ENCODE measurements around the gene DENND6B. TPM values are rescaled to one million over a fixed set of nuclear protein-coding genes. Genes with fewer than 3 reads are reported as not detected.

DENND6B gene
- total RNA-seq, 6 experiments from 2014 or later = 1.4 to 2.5 (median 1.9) TPM

DNA sequence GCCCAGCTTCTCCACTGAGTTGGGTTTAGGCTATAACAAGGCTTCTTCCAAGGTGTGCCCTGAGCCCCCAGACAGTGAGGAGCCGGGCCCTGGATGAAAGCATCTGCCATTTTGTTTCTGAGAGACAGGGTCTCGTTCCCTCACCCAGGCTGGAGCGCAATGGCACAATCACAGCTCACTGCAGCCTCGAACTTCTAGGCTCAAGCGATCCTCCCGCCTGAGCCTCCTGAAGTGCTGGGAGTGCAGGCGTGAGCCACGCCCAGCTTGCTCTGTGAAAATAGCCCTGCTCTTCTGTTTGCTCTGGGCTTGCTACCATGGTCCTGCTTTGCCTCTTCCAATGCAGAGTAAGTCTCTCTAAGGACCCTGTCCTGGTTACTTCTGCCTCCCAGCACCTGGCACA, 6.7 kb downstream of the DENND6B start:
- no peak for DNase-seq
- Mint-ChIP-seq H3K36me3 (ENCODE audit: low read depth) (no peaks in the 10 kb centered on the region), H3K4me3 (no peak overlapping the region), H3K27ac (no peak overlapping the region), H3K9me3 (no peaks in the 10 kb centered on the region), H3K27me3 (ENCODE audit: insufficient read depth) (peaks cover 1% of the 10 kb centered on the region), H3K4me1 (ENCODE audit: low read depth) (peaks cover 3% of the 10 kb centered on the region)
- TF ChIP-seq, protein P1, sequence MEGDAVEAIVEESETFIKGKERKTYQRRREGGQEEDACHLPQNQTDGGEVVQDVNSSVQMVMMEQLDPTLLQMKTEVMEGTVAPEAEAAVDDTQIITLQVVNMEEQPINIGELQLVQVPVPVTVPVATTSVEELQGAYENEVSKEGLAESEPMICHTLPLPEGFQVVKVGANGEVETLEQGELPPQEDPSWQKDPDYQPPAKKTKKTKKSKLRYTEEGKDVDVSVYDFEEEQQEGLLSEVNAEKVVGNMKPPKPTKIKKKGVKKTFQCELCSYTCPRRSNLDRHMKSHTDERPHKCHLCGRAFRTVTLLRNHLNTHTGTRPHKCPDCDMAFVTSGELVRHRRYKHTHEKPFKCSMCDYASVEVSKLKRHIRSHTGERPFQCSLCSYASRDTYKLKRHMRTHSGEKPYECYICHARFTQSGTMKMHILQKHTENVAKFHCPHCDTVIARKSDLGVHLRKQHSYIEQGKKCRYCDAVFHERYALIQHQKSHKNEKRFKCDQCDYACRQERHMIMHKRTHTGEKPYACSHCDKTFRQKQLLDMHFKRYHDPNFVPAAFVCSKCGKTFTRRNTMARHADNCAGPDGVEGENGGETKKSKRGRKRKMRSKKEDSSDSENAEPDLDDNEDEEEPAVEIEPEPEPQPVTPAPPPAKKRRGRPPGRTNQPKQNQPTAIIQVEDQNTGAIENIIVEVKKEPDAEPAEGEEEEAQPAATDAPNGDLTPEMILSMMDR (IDR thresholded peaks at IDR 0.05) = no peak

DNA sequence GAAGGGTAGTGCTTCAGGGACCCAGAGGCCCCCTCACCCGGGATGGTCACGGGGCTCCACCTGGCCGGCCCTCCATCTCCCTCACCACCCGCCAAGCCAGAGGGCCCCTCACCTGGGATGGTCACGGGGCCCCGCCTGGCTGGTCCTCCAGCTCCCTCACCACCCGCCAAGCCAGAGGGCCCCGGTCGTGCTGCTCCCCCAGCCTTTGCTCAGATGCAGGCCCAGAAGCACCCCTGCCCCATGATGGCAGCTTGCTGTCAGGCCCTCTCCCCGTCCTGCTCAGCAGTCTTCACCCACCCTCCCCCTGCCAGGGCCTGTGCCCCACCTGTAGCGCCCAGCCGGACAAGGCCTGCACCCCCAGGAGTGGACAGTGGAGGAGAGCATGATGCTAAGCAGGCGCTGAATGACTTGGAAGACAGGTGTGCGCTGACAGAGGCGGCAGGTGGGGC, 7.3 kb downstream of the DENND6B start:
- no peak overlapping the region for H3K4me3 Mint-ChIP-seq
- DNase-seq = no peak
- H3K27me3 Mint-ChIP-seq (ENCODE audit: insufficient read depth) = peaks cover 1% of the 10 kb centered on the region
- no peaks in the 10 kb centered on the region for H3K36me3 Mint-ChIP-seq (ENCODE audit: low read depth)
- TF ChIP-seq, protein P1 (IDR thresholded peaks at IDR 0.05) = no peak
- no peak overlapping the region for H3K27ac Mint-ChIP-seq
- H3K4me1 Mint-ChIP-seq (ENCODE audit: low read depth) = no peaks in the 10 kb centered on the region
- no peaks in the 10 kb centered on the region for H3K9me3 Mint-ChIP-seq

DNA sequence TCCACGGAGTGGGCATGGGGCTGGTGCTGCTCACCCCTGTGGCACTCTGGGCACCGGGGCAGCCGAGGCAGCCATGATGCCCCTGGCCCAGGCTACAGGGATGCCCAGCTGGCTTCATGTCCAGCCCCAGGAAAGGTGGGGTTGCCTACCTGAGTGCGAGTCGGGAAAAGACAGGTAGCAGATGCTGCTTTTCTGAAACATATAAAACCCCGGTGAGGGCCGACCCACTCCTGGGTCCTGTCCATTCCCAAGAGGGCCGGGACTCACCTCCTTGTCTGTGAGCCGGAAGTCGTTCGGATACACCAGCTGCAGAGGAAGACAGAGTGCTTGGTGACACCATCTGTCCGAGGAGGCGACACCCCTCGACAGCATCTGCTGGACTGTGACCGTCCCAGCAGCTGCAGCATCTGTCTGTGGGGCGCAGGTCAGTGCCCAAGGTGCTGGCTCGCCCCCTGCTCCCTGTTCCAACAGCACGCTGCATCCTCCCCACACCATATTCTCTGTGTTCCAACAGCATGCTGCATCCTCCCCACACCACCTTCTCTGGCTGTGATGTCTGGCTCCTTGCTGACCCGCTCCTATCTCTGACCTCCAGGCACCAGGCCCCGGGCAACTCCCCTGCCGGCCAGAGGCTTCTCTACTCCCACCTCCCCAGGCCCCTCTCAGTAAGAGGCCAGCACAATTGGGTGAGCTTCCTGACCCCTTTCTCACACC, 8.0 kb downstream of the DENND6B start:
- no peak for DNase-seq
- peaks cover 1% of the 10 kb centered on the region for H3K27me3 Mint-ChIP-seq (ENCODE audit: insufficient read depth)
- H3K36me3 Mint-ChIP-seq (ENCODE audit: low read depth) = no peaks in the 10 kb centered on the region
- H3K4me1 Mint-ChIP-seq (ENCODE audit: low read depth) = no peaks in the 10 kb centered on the region
- TF ChIP-seq, protein P1 (IDR thresholded peaks at IDR 0.05) = 0 out of 2 replicates have a peak, but pooled peaks have one; percentile 3
- no peaks in the 10 kb centered on the region for H3K9me3 Mint-ChIP-seq
- no peak overlapping the region for H3K27ac Mint-ChIP-seq
- no peak overlapping the region for H3K4me3 Mint-ChIP-seq

DNA sequence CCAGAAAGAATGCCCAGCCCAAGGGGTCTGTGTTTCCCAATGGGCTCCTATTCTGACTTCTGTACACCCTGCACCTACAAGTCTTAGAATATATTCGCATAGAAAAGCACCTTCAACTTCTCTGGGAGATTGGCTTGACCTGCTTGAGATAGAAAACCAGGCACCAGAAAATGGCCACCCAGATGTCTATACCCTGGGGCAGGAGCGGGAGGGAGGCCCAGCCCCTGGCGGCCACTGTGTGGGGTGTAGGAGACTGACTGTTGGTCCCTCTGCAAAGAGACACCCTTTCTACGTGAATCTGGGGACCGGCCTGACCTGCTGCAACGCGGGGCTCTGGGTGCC, 8.5 kb downstream of the DENND6B start:
- Mint-ChIP-seq H3K36me3 (ENCODE audit: low read depth) (no peaks in the 10 kb centered on the region), H3K4me3 (no peak overlapping the region), H3K9me3 (no peaks in the 10 kb centered on the region), H3K4me1 (ENCODE audit: low read depth) (no peaks in the 10 kb centered on the region), H3K27me3 (ENCODE audit: insufficient read depth) (peaks cover 1% of the 10 kb centered on the region), H3K27ac (no peak overlapping the region)
- TF ChIP-seq, protein P1 (IDR thresholded peaks at IDR 0.05) = 0 out of 2 replicates have a peak, but pooled peaks have one; percentile 8
- DNase-seq = no peak

DNA sequence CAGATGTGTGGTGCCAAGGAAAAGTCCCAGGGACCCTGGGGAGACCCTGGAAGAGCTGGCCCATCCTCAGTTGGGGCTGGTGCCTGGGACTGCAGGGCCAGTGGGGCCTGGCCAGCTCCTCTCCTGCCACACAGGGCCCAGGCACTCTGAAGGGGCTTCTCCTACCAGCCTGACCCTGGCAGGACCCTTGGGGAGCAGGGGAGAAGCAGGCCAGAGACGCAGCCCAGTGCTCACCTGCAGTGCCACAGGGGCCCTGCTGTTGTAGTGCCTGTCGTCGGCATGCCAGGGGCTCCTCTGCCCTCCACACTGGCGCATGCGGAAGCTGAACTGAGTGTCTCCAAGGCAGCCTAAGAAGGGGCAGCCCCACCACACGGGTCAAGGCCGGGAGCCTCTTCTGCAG, 9.1 kb downstream of the DENND6B start:
- Mint-ChIP-seq H3K4me3 (no peak overlapping the region), H3K9me3 (no peaks in the 10 kb centered on the region), H3K36me3 (ENCODE audit: low read depth) (no peaks in the 10 kb centered on the region), H3K4me1 (ENCODE audit: low read depth) (no peaks in the 10 kb centered on the region), H3K27me3 (ENCODE audit: insufficient read depth) (peaks cover 1% of the 10 kb centered on the region), H3K27ac (no peak overlapping the region)
- TF ChIP-seq, protein P1 (IDR thresholded peaks at IDR 0.05) = no peak
- DNase-seq = no peak

Measured in HFFc6 (cell line).